SU-DHL-6 (cell line): Measurements from ENCODE around the gene PHYHD1.

Source experiments
- H2AFZ ChIP-seq: fragments of 200-600 bp; sonication (generic); 2 replicates; pipeline ENCODE4 v1.6.1; 2014; ENCODE audit warnings: low read depth, mild to moderate bottlenecking, moderate library complexity, mixed read lengths, antibody characterized with exemption, low read length; ENCODE audit not compliant: severe bottlenecking
- H3F3A ChIP-seq: fragments of 200-600 bp; shearing (Covaris generic); 2 replicates; pipeline ENCODE4 v1.6.0; 2016; ENCODE audit warnings: antibody characterized with exemption, mild to moderate bottlenecking; ENCODE audit not compliant: insufficient read depth
- H3K27ac ChIP-seq: fragments of 200-600 bp; sonication (generic); 2 replicates; pipeline ENCODE4 v1.5.1; 2016; ENCODE audit warnings: low read depth, mild to moderate bottlenecking, low read length, moderate library complexity, mixed read lengths
- H3K27me3 ChIP-seq: fragments of 200-600 bp; sonication (generic), shearing (Covaris generic); 2 replicates; pipeline ENCODE4 v1.6.0; 2014; ENCODE audit warnings: mild to moderate bottlenecking, low read length
- H3K36me3 ChIP-seq: fragments of 200-600 bp; sonication (generic); 2 replicates; pipeline ENCODE4 v1.6.1; 2014; ENCODE audit warnings: mild to moderate bottlenecking, low read length, mixed read lengths
- H3K4me2 ChIP-seq: fragments of 300-600, 200-600 bp; shearing (Covaris generic), sonication (generic); 2 replicates; pipeline ENCODE4 v1.6.0; 2014; ENCODE audit warnings: low read length, low read depth, mild to moderate bottlenecking; ENCODE audit not compliant: poor library complexity, severe bottlenecking
- H3K4me3 ChIP-seq: fragments of 200-600 bp; sonication (generic); 2 replicates; pipeline ENCODE4 v1.5.1; 2014; ENCODE audit warnings: antibody characterized with exemption, low read length, mild to moderate bottlenecking, mixed read lengths; ENCODE audit not compliant: insufficient read depth, poor library complexity, severe bottlenecking
- H3K79me2 ChIP-seq: fragments of 200-600 bp; sonication (generic); 2 replicates; pipeline ENCODE4 v1.6.1; 2014; ENCODE audit warnings: mild to moderate bottlenecking, low read length, moderate library complexity; ENCODE audit not compliant: insufficient read depth
- H3K9ac ChIP-seq: fragments of 200-600 bp; sonication (generic); 2 replicates; pipeline ENCODE4 v1.7.0; 2014; ENCODE audit warnings: mild to moderate bottlenecking, low read length
- H3K9me2 ChIP-seq: fragments of 200-600 bp; sonication (generic); replicated peaks from 2 replicates; pipeline ENCODE4 v1.6.1; 2014; ENCODE audit warnings: low read length; ENCODE audit not compliant: insufficient read depth
- H3K9me3 ChIP-seq: fragments of 200-600 bp; sonication (generic); 2 replicates; pipeline ENCODE4 v1.6.1; 2014; ENCODE audit warnings: low read length, mixed read lengths; ENCODE audit not compliant: insufficient read depth
- H4K20me1 ChIP-seq: fragments of 200-600 bp; sonication (generic); 2 replicates; pipeline ENCODE4 v1.6.1; 2014; ENCODE audit warnings: low read depth, mild to moderate bottlenecking, antibody characterized with exemption, low read length, moderate library complexity, mixed read lengths
- EZH2phosphoT487 ChIP-seq: fragments of 200-600 bp; sonication (generic), shearing (Covaris generic); conservative IDR thresholded peaks from 2 replicates; pipeline ENCODE4 v1.6.1; 2018; ENCODE audit warnings: mild to moderate bottlenecking, antibody characterized with exemption, low read length, moderate library complexity, mixed read lengths
- TF ChIP-seq, protein P1 (sequence below): fragments of 200-600 bp; sonication (generic); IDR thresholded peaks from one replicate; pipeline ENCODE4 v1.5.1; 2017; ENCODE audit warnings: antibody characterized with exemption, mild to moderate bottlenecking, low read length, moderate library complexity; ENCODE audit not compliant: insufficient read depth, poor library complexity, severe bottlenecking

Gene PHYHD1

DNA sequence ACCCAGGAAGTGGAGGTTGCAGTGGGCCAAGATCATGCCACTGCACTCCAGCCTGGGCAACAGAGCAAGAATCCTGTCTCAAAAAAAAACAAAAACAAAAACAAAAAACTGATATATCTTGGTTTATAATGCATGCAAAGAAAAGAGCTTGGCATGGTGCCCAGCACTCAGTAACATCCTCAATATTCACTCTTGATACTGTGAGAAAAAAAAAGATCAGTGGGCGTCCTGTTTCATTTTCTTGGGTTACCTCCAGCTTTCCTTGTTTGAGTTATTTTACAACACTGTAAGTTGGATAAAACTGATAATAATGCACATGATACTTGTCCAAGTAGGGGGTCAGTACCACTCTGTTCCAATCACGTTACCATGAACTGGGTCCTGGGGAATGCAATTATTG, 7.8 kb downstream of the PHYHD1 start:
- H3K4me3 ChIP-seq, result no peak overlapping the region
- H3F3A ChIP-seq, result peaks cover under 1% of the 10 kb centered on the region; the same call in 1 of the 2 replicates
- H3K79me2 ChIP-seq, result no peaks in the 10 kb centered on the region
- no peak overlapping the region for H3K4me2 ChIP-seq
- TF ChIP-seq EZH2phosphoT487, result no peak
- TF ChIP-seq, protein P1, sequence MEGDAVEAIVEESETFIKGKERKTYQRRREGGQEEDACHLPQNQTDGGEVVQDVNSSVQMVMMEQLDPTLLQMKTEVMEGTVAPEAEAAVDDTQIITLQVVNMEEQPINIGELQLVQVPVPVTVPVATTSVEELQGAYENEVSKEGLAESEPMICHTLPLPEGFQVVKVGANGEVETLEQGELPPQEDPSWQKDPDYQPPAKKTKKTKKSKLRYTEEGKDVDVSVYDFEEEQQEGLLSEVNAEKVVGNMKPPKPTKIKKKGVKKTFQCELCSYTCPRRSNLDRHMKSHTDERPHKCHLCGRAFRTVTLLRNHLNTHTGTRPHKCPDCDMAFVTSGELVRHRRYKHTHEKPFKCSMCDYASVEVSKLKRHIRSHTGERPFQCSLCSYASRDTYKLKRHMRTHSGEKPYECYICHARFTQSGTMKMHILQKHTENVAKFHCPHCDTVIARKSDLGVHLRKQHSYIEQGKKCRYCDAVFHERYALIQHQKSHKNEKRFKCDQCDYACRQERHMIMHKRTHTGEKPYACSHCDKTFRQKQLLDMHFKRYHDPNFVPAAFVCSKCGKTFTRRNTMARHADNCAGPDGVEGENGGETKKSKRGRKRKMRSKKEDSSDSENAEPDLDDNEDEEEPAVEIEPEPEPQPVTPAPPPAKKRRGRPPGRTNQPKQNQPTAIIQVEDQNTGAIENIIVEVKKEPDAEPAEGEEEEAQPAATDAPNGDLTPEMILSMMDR, result no peak
- H2AFZ ChIP-seq, result no peak overlapping the region
- no peaks in the 10 kb centered on the region for H3K9me3 ChIP-seq
- H3K27me3 ChIP-seq, result no peaks in the 10 kb centered on the region
- no peaks in the 10 kb centered on the region for H4K20me1 ChIP-seq
- no peaks in the 10 kb centered on the region for H3K36me3 ChIP-seq
- H3K9me2 ChIP-seq, result no peaks in the 10 kb centered on the region
- no peak overlapping the region for H3K27ac ChIP-seq
- H3K9ac ChIP-seq, result no peak overlapping the region

DNA sequence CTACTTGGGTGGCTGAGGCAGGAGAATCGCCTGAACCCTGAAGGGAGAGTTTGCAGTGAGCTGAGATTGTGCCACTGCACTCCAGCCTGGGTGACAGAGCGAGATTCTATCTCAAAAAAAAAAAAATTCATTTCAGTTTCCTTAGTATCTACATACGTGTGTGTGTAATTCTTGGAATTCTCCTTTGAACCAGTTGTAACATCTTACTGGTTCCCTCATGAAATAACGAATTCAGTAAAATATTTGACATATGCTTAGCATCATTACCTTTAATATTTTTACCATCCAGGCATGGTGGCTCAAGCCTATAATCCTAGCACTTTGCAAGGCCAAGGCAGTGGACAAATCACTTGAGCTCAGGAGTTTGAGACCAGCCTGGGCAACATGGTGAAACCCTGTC, 8.8 kb downstream of the PHYHD1 start:
- H3K9me2 ChIP-seq, result no peaks in the 10 kb centered on the region
- no peaks in the 10 kb centered on the region for H4K20me1 ChIP-seq
- no peak overlapping the region for H3K9ac ChIP-seq
- no peak overlapping the region for H3K27ac ChIP-seq
- no peaks in the 10 kb centered on the region for H3K79me2 ChIP-seq
- H3K4me2 ChIP-seq, result no peak overlapping the region
- no peaks in the 10 kb centered on the region for H3K36me3 ChIP-seq
- H2AFZ ChIP-seq, result no peak overlapping the region
- no peaks in the 10 kb centered on the region for H3K9me3 ChIP-seq
- no peak for TF ChIP-seq EZH2phosphoT487
- TF ChIP-seq, protein P1, result no peak
- H3K27me3 ChIP-seq, result no peaks in the 10 kb centered on the region
- no peak overlapping the region for H3K4me3 ChIP-seq
- H3F3A ChIP-seq, result no peaks in the 10 kb centered on the region

DNA sequence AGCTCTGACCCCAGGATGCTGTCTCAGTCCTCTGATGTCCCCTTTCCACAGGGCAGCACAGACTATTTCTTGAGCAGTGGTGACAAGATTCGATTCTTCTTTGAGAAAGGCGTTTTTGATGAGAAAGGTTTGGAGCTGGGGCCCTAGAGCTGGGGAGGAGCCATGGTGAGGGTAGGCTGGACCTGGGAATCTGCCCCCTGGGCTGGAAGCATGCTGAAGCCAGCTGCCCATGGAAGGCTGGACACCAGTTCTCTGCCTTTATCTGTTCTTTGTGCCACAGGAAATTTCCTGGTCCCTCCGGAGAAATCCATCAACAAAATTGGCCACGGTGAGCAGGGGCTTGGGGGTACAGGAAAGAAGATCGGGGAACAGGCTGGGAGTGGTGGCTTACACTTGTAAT, 12.9 kb downstream of the PHYHD1 start:
- Histone ChIP-seq H4K20me1 (no peaks in the 10 kb centered on the region), H3K9me3 (no peaks in the 10 kb centered on the region), H3F3A (no peaks in the 10 kb centered on the region), H3K4me3 (no peak overlapping the region), H2AFZ (no peak overlapping the region), H3K27ac (no peak overlapping the region), H3K9ac (no peak overlapping the region), H3K27me3 (no peaks in the 10 kb centered on the region), H3K9me2 (no peaks in the 10 kb centered on the region), H3K79me2 (no peaks in the 10 kb centered on the region), H3K36me3 (no peaks in the 10 kb centered on the region), H3K4me2 (no peak overlapping the region)
- TF ChIP-seq EZH2phosphoT487, result no peak
- TF ChIP-seq, protein P1, result no peak
